ENCODE results near the gene SBF2. TPM values are rescaled to one million over a fixed set of nuclear protein-coding genes. Genes with fewer than 3 reads are reported as not detected.
A peak's percentile ranks its signal among the peaks of the same experiment; 100 is the strongest.

SBF2 gene
- total and polyA plus RNA-seq, 9 of the 15 experiments (the other 6 are each of a cell fraction or from before 2014, with no cell fraction given) = 0.80 to 9.5 (median 5.0) TPM

DNA sequence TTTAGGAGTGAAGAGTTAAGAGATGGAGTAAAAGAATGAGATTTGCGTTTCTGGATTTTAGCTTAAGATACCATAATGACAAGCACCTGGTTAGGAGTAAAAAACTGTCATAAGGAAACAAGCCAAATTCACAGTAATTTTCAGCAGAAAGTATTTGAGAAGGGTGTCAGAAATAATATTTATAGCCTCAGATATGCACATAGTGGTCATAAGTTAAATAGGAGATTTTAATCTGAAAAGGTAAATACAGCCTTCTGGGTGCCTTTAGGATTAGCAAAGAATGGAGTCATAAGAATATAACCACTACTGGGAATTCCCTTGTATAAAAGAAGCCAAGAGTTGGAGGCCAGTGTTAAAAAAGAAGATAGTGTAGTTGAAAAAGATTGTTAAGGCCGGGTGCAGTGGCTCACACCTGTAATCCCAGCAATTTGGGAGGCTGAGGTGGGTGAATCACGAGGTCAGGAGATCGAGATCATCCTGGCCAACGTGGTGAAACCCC is 470.1 kb downstream of the SBF2 start:
- POLR2A ChIA-PET = no interaction called here
- no peaks in the 10 kb centered on the region for H4K20me1 ChIP-seq (replicated peaks; ENCODE audit: control insufficient read depth, insufficient read depth, low read length)

More for the DNA sequence above, 470.1 kb downstream of the SBF2 start:
- ATAC-seq (no peak), DNase-seq (ENCODE audit: extremely low read depth in 1 of 4, low spot score in 3 of 4) (no peak), FAIRE-seq (no peak)
- CTCF ChIA-PET (ENCODE audit: low intra/inter-chr PET ratio) = no interaction called here
- BruUV-seq (replicated peaks) = no TSS peak
- no peaks in the 10 kb centered on the region for H3K4me1 ChIP-seq (replicated peaks in 1 of 2; ENCODE audit: control insufficient read depth in 2 of 2, insufficient read depth in 2 of 2, low read length in 2 of 2)
- H3K27me3 ChIP-seq (ENCODE audit: control insufficient read depth in 2 of 2, insufficient read depth in 2 of 2, low read length in 2 of 2) = no peaks in the 10 kb centered on the region; a peak in 1 of 5 replicates
- no peaks in the 10 kb centered on the region for H3K36me3 ChIP-seq (ENCODE audit: control insufficient read depth, insufficient read depth, low read length)
- intact Hi-C loops (cut with micrococcal nuclease) (no loop called here), in situ Hi-C loops (cut with MboI) (no loop called here)
- H3K27ac ChIP-seq (ENCODE audit: extremely low read depth, low read depth, low read length) = no peak overlapping the region
- peak in 1 of 2 experiments; percentile 70; a peak in 1 of 4 replicates for TF ChIP-seq FOXA3 (CRISPR knock-in tag; conservative IDR thresholded peaks at IDR 0.05 in 1 of 2, IDR thresholded peaks at IDR 0.05 in 1 of 2)
- TF ChIP-seq, protein P1, sequence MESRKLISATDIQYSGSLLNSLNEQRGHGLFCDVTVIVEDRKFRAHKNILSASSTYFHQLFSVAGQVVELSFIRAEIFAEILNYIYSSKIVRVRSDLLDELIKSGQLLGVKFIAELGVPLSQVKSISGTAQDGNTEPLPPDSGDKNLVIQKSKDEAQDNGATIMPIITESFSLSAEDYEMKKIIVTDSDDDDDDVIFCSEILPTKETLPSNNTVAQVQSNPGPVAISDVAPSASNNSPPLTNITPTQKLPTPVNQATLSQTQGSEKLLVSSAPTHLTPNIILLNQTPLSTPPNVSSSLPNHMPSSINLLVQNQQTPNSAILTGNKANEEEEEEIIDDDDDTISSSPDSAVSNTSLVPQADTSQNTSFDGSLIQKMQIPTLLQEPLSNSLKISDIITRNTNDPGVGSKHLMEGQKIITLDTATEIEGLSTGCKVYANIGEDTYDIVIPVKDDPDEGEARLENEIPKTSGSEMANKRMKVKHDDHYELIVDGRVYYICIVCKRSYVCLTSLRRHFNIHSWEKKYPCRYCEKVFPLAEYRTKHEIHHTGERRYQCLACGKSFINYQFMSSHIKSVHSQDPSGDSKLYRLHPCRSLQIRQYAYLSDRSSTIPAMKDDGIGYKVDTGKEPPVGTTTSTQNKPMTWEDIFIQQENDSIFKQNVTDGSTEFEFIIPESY (CRISPR knock-in tag; IDR thresholded peaks at IDR 0.05) = no peak
- TF ChIP-seq SETDB1 (IDR thresholded peaks at IDR 0.05; ENCODE audit: low read length) = no peak
- TF ChIP-seq ZNF324 (CRISPR knock-in tag; IDR thresholded peaks at IDR 0.05) = no peak
- no peak for TF ChIP-seq POLR2B (IDR thresholded peaks at IDR 0.05; ENCODE audit: low read depth, partially characterized antibody)
- TF ChIP-seq, protein P2, sequence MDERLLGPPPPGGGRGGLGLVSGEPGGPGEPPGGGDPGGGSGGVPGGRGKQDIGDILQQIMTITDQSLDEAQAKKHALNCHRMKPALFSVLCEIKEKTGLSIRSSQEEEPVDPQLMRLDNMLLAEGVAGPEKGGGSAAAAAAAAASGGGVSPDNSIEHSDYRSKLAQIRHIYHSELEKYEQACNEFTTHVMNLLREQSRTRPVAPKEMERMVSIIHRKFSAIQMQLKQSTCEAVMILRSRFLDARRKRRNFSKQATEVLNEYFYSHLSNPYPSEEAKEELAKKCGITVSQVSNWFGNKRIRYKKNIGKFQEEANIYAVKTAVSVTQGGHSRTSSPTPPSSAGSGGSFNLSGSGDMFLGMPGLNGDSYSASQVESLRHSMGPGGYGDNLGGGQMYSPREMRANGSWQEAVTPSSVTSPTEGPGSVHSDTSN (CRISPR knock-in tag; IDR thresholded peaks at IDR 0.05; ENCODE audit: low read depth) = no peak
- TF ChIP-seq, protein P2 (tag; conservative IDR thresholded peaks at IDR 0.05; ENCODE audit: low read depth) = peak; percentile 39; the same call in 1 of the 2 replicates
- TF ChIP-seq ZNF717 (CRISPR knock-in tag; IDR thresholded peaks at IDR 0.05) = no peak
- TF ChIP-seq MEIS2 (IDR thresholded peaks at IDR 0.05; ENCODE audit: partially characterized antibody) = peak; percentile 75
- no peaks in the 10 kb centered on the region for H3K79me2 ChIP-seq (ENCODE audit: control insufficient read depth, insufficient read depth, low read length)
- H3K4me3 ChIP-seq = no peak overlapping the region
- no peaks in the 10 kb centered on the region for H3K9me3 ChIP-seq (replicated peaks; ENCODE audit: control insufficient read depth, insufficient read depth, low read depth, low read length)
- no peak overlapping the region for H3K4me2 ChIP-seq (ENCODE audit: insufficient read depth, low read length)
- H2AFZ ChIP-seq (ENCODE audit: low read depth, low read length) = no peak overlapping the region
- H3K9ac ChIP-seq (ENCODE audit: insufficient read depth in 1 of 2, low read depth in 2 of 2, low read length in 2 of 2) = no peak overlapping the region
- H3K9me1 ChIP-seq (ENCODE audit: control insufficient read depth, insufficient read depth, low read length) = no peaks in the 10 kb centered on the region
- 1% methylated on average over 5 of the region's 5 CpGs for WGBS (ENCODE audit: insufficient coverage, low coverage, missing lambda C conversion rate)
